ENCODE data around the gene BOLA1. TPM values are rescaled to one million over a fixed set of nuclear protein-coding genes. Genes with fewer than 3 reads are reported as not detected.
"Not testable (repeated sequence)": the region's sequence is repeated elsewhere in the genome, so short reads cannot be mapped to it uniquely, and the experiment has no call there.

The BOLA1 gene
- polyA plus RNA-seq = 10 to 100 TPM; 19.7 to 23.5 (median 21.7) TPM

- 4 to 5% (median 5%) methylated on average over 65 of the region's 65 CpGs for WGBS, 3 donors
- H3K27ac ChIP-seq (ENCODE audit: low read depth, low read length) = peak within 1 kb of the TSS; percentile 48
These were observed at the start of gene BOLA1 for GRCh38 chr1:149899460-149900284. TSS of gene BOLA1 (plus strand) at chr1:149899568. CDS start at chr1:149900060, 492 bp downstream.

GRCh38 chr1:149849947-149850360, 49.4 kb upstream of the BOLA1 start:
- no peak overlapping the region for H3K27ac ChIP-seq (ENCODE audit: low read depth, low read length)
- WGBS, 3 donors = 4 to 7% (median 5%) methylated on average over 9 of the region's 9 CpGs

GRCh38 chr1:149850732-149851345, 48.5 kb upstream of the BOLA1 start:
- no CpG with 5 or more reads among the region's 62 CpGs for WGBS, 3 donors
- not testable (repeated sequence) for H3K27ac ChIP-seq (ENCODE audit: low read depth, low read length)

- not testable (repeated sequence) for H3K27ac ChIP-seq (ENCODE audit: low read depth, low read length)
- WGBS, 3 donors = no CpG with 5 or more reads among the region's 53 CpGs
These were observed 47.7 kb upstream of the BOLA1 start for GRCh38 chr1:149851585-149852213.

- not testable (repeated sequence) for H3K27ac ChIP-seq (ENCODE audit: low read depth, low read length)
- WGBS, 3 donors = no CpG with 5 or more reads among the region's 26 CpGs
These were observed 47.1 kb upstream of the BOLA1 start for GRCh38 chr1:149852263-149852662.

- WGBS, 3 donors = no CpG with 5 or more reads among the region's 15 CpGs
- H3K27ac ChIP-seq (ENCODE audit: low read depth, low read length) = not testable (repeated sequence)
These were observed 39.1 kb upstream of the BOLA1 start for GRCh38 chr1:149860271-149860670.

GRCh38 chr1:149860684-149861496, 38.5 kb upstream of the BOLA1 start:
- WGBS, 3 donors = no CpG with 5 or more reads among the region's 55 CpGs

GRCh38 chr1:149861497-149862054, 37.8 kb upstream of the BOLA1 start:
- no CpG with 5 or more reads among the region's 32 CpGs for WGBS, 3 donors
- not testable (repeated sequence) for H3K27ac ChIP-seq (ENCODE audit: low read depth, low read length)

More at GRCh38 chr1:149860684-149861496, 38.5 kb upstream of the BOLA1 start:
- H3K27ac ChIP-seq (ENCODE audit: low read depth, low read length) = not testable (repeated sequence)

- no CpG with 5 or more reads among the region's 2 CpGs for whole genome bisulfite sequencing, 3 donors
- H3K27ac ChIP-seq (ENCODE audit: low read depth, low read length) = not testable (repeated sequence)
These were observed 32.5 kb upstream of the BOLA1 start for GRCh38 chr1:149866887-149867286.

- no CpG with 5 or more reads among the region's 4 CpGs for WGBS, 3 donors
- not testable (repeated sequence) for H3K27ac ChIP-seq (ENCODE audit: low read depth, low read length)
These were observed 26.3 kb upstream of the BOLA1 start for GRCh38 chr1:149873060-149873459.

- 91 to 94% (median 91%) methylated on average over 7 of the region's 7 CpGs for WGBS, 3 donors
These were observed 22.0 kb upstream of the BOLA1 start for GRCh38 chr1:149877211-149877946.

GRCh38 chr1:149879556-149879955, 19.8 kb upstream of the BOLA1 start:
- 92 to 97% (median 94%) methylated on average over 1 of the region's 1 CpG for WGBS, 3 donors
- H3K27ac ChIP-seq (ENCODE audit: low read depth, low read length) = no peak overlapping the region

More at GRCh38 chr1:149877211-149877946, 22.0 kb upstream of the BOLA1 start:
- H3K27ac ChIP-seq (ENCODE audit: low read depth, low read length) = no peak overlapping the region

- 88 to 91% (median 90%) methylated on average over 1 of the region's 1 CpG for WGBS, 3 donors
- H3K27ac ChIP-seq (ENCODE audit: low read depth, low read length) = no peak overlapping the region
These were observed 17.5 kb upstream of the BOLA1 start for GRCh38 chr1:149881876-149882275.

- no peak overlapping the region for H3K27ac ChIP-seq (ENCODE audit: low read depth, low read length)
- 80 to 94% (median 90%) methylated on average over 3 of the region's 3 CpGs for WGBS, 3 donors
These were observed 15.6 kb upstream of the BOLA1 start for GRCh38 chr1:149883598-149884247.

GRCh38 chr1:149884433-149885338, 14.7 kb upstream of the BOLA1 start:
- WGBS, 3 donors = 10% methylated on average over 9 of the region's 9 CpGs
- no peak overlapping the region for H3K27ac ChIP-seq (ENCODE audit: low read depth, low read length)

Data from adipose tissue (tissue), 3 donors.